ENCODE measurements around the gene STK40.

Gene STK40

DNA sequence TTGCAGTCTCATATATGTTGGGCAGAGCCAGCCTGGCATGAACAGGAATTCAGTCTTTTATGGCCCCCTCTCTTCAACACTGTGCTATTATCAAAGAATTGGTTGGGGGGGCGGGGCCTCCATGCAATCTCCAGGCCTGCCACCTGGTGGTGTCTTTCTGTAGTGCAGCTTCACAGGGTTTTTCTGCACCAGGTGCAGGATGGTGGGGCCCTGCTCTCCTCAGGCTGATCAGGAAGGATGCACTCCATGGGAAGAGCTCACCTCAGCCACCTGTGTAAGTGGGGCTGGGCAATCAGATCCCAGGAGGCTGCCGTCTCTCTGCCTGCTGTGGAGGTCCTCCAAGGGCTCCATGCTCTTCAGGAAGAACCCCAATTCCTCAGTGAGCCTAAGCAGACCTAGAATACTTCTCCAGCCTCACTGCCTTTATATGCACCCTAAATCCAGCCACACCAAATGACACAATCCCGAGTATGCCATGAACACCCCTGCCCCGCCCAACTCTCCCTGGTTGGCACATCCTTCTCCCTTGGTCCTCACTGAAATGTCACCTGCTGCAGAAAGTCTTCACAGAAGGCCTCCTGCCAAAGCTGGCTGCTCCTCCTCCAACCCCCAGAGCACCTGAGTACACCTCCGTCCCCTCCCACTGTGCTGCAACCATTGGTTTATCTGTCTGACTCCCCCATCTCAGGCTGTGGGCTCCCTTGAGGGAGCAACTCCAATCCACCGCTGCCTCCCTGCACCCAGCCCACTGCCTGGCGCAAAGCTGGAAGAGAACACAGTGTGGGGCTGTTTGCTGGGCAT, 16.5 kb downstream of the STK40 start:
- peak; percentile 63 to 69 (median 67) for DNase-seq (ENCODE audit: low read depth in 3 of 3)

DNA sequence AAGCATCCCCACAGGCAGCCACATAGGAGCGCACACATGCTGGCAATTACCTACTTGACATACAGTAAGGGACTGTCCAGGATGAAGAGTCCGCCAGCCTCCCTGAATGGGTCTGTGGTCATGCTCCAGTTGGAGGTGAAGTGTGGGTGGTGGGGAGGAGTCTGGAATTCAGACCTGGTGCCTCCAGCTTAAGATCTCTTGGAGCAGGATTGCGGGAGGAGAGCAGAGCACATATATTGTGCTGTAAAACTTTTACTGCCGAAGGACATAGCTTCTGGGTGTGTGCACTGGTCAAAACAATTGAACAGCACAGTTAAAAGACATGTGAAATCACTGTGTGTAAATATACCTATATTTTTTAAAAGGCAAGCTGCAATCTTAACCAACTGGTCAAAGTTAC, 17.9 kb downstream of the STK40 start:
- DNase-seq (ENCODE audit: low read depth in 3 of 3): no peak

DNA sequence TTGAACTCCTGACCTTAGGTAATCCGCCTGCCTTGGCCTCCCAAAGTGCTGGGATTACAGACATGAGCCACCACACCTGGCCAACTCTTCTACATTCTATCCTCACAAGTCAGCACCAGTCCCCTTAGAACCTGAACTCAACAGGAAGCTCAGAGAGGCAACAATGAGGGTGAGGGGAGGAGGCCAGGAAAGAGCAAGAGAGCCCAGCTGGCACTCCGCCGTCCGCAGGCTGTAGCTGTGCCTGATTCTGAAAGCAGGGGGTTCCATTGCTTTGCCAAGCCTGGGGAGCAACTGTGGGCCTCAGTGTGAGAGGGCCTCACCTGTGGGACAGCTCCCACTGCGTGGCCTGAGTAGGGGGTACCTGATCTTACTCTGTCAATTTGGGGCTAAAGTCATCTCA, 18.7 kb downstream of the STK40 start:
- DNase-seq (ENCODE audit: low read depth in 3 of 3): no peak

DNA sequence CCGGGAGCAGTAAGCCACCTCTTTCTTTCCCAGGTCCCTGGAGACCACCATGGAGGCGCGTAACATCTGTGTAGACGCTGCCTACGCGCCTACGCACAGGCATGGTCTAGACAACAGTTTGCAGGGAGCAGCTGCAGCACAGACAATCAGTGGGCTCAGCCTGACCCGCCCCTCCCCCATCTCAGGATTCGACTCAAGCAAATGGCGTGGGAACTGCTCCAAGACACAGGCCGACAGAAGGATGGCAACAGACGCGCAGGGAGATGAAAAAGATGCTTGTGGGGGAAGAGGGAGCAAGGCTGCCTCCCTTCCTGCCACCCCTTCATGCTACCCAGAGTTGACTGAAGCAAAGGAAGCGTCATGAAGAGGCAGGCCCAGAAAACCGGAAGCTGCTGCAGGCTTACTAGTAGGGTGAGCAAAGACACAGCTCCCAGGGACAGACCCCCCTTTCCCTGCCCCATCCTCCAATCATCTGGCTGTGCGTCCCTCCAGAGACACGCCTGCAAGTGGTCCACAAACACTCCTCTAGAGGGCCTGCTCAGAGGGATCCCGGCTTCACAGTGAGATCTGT, 19.5 kb downstream of the STK40 start:
- peak in 2 of 3 experiments; percentile 17 to 19 for DNase-seq (ENCODE audit: low read depth in 3 of 3)

DNA sequence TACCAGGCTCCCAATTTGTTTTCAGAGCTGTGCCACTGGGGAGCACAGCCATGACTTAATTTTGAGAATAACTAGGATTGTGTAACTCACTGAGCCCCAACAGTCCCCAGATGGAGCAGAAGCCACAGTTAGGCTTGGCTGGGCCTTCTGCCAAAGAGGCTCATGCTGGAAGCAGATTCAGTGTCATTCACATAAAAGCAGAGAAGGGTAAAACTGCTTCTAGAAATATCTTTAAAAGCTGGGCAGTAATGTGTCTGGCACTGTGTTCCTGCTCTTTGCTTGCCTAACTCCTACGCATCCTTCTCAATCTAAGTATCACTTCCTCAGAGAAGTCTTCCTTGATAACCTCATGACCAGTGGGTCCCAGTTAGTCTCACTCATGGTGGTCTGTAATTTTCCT, 20.3 kb downstream of the STK40 start:
- DNase-seq (ENCODE audit: low read depth in 3 of 3): no peak

DNA sequence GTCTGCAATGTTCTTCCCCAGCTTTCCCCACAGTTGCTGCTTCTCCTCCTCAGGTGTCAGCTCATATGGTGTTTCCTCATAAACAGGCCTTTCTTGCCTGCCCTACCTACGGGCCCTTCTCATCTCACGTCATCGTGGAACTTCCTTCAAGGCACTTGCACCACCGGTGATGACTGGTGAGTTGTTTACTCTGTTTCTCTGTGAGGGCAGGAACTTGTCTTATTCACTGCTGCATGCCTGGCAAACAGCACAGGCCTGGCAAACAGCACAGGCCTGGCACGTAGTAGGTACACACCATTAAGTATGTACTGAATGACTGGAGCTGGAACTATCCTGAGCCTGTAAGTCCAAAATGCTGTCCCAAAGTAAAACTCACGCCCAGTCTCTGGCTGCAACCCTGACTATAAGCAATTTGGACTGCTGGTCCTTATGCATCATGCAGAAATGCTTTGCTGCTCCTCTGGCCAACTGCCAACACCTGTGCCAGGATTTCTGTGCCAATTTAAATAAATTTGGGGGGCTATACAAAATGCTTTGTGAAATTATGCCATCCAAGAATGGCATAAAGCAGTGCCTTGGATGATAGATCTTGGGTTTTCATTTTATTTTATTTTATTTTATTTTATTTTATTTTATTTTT, 25.7 kb downstream of the STK40 start:
- no peak for DNase-seq (ENCODE audit: low read depth in 3 of 3)

DNA sequence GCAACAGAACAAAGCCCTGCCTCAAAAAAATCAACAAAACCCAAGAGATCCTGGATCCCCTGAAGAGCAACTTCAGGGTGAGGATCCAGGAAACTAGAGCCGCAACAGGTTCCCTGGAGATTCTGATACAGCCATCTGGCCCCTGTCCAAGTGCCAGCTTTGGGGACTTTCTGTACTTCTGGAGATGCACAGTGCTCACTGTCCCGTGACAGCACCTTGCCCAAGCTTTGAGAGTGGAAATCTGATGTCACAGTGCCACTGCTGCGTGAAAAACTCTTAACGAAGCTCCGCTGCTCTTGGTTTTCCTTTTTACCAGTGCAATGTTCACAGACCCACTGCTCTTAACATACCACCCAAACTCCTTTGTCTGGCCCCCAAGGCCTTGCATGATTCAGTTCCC, 26.3 kb downstream of the STK40 start:
- DNase-seq (ENCODE audit: low read depth in 3 of 3): no peak

DNA sequence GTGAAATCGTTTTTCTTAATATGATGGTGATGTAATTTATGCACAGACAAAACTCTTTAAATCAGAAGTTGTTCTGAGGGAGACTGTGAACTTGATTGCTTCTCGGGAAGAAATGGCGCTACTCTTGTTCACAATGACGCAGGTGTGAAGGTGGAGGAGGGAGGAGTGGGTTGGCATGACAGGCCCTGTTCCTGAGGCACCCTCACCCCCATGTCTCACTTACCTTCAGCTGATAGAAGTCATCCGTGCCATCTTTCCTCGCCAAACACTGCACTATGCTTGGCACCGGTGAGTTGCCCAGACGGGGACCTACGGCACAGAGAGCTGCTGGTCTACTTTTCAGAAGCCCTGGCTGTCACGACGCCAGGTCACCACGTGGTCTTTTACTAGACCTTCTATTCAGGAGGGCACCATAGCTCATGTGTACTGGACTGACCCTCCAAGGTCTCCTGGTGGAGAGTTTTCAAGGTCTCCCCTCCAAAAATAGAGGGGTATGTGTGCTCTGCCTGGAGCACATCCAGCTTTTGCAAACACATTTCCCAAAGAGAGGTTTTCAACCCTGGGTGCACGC, 27.1 kb downstream of the STK40 start:
- DNase-seq (ENCODE audit: low read depth in 3 of 3): no peak

DNA sequence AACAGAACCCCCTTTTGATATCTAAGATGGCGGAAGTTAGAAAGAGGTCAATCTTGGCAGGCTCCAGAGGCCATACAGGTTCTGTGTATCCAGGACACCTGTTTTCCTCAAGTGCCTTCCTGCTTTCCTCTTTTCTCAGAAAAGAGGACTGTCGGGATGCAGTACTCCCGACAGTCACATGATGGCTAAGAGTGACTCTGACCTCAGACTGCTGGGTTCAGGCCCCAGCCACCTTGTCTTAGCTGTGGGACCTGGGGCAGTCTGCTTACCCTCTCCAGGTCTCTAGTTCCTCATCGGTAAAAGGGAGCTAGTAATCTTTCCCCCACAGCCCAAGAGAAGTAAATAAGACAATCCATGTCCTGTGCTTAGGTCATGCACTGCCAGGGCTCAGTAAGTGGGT, 29.9 kb downstream of the STK40 start:
- no peak for DNase-seq (ENCODE audit: low read depth in 3 of 3)

DNA sequence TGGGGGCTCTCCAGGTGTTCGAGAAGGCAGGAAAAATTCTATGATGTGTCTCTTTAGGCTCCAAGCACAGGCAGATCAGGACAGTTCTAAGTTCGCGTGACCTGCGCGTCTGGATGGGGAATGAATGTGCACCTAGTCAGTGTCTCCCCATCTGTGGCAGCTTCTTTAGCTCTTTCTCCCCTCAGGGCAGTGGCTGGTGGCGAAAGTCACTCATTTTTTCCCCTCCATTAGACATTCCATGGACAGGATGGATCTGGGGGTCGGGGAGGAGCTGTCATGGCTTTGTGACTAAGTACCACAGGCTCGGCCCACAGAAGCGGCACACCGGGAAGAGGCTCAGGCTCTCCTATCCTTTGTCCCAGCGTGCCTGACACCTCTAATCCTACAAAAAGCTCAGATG, 31.2 kb downstream of the STK40 start:
- DNase-seq (ENCODE audit: low read depth in 3 of 3): no peak

DNA sequence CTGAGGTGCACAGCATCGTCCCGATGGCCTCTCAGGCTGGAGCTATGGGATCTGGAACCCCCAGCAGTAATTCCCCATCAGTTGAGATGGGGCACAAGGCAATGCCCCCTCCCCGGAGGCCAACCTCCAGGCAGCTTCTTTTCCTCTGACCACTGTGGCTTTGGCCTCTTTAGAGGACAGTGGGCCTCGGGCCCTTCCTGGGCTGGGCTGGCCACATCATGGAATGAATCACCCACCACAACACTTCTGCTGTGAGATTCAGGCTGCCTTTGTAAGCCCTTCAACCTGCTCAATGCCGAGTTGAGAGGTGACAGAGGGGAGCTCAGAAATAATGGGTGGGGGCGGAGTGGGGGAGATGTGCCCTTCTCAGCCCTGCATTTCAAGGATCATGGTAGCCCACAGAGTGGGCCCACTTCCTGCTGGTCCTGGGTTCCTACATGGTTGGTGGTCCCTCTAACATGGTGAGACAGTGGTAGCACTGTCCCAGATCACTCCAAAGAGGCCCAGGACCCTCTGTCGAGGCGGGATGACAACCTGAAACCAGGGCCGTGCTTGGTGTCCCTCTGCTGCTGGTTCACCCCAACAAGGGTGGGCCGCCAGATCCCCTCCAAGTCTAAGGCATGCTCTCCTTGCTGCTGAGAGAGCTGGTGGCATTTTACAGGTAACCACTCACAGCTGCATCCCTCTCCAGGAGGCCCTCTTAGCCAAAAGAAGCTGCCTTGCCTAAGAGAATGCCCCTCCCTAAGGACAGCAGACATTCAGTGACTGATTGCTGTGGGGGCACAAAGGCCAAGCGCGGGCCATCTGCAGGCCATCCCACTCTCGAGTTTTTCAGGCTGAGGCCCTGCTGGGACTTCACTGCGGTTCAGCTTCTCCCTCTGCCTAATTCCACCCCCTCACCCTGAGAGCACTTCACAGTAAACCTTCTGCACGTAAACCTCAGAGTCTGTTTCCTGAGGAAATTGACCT, 32.5 kb downstream of the STK40 start:
- DNase-seq (ENCODE audit: low read depth in 3 of 3): no peak

DNA sequence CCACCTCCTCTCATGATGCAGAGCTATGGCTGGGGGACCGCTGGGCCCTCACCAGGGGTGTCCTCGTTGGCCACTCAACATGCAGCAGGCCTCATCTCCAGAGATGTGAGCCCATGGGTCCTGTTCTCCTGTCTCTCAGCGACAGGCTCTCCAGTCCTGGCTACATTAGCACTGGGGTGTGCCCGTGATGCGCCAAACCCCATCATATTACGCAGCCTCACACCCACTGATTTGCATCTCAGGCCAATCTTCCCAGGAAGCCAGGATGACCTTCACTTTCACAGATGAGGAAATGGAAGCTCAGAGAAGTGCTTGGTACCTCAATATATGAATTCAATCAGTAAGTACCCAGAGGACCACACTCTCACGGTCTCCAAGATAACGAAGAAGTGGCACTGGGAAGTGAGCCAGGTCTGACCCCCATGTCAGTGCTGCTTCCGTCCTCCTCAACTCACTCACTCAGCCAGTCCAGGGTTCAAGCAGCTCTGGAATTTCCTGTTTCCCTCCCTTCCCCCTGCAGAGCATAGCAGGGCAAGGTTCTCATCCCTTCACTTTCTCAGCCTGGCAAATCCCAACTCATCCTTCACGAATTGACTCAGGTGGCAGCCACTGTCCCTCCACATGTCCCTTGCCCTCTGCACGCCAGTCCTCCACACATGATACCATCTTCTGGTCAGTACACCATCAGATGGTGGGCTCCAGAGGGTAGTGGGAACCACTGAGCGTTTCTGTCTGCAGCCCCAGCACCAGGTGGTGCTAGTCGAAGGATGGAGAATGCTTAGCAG, 33.4 kb downstream of the STK40 start:
- DNase-seq (ENCODE audit: low read depth in 3 of 3): no peak

DNA sequence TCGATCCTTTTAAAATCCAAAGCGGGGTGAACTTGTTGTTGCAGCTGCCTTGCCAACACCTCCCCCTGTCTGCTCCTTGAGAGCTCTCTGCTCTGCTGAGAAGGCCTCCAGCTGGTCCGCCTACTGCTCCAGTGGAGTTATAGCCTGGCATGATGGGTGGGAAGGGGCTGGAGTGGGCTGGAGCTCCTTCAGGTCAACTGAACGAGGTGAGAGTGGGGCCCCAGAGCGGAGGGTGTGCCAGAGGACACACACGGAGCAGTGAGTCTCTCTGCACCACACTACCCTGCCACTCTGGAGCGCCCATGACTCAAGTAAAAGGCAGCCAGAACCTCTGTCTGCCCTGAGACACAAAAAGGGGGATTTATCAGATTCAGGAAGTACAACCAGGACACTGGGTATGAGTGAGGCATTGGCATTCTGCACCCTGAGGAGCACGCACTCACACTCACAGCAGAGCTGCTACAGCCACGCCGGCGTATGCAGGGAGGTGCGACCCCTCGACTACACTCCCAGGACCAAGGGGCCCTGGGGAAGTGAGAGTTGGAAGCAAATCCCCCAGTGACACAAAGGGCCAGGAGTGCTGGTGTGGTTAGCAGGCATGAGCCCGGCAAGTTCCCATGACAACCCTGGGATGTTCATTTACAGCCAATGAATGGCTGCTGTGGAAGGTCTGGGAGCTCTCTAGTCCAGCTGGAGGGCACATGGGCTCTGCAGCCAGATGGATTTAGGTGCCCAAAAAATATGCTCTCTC, 34.3 kb downstream of the STK40 start:
- DNase-seq (ENCODE audit: low read depth in 3 of 3): no peak

DNA sequence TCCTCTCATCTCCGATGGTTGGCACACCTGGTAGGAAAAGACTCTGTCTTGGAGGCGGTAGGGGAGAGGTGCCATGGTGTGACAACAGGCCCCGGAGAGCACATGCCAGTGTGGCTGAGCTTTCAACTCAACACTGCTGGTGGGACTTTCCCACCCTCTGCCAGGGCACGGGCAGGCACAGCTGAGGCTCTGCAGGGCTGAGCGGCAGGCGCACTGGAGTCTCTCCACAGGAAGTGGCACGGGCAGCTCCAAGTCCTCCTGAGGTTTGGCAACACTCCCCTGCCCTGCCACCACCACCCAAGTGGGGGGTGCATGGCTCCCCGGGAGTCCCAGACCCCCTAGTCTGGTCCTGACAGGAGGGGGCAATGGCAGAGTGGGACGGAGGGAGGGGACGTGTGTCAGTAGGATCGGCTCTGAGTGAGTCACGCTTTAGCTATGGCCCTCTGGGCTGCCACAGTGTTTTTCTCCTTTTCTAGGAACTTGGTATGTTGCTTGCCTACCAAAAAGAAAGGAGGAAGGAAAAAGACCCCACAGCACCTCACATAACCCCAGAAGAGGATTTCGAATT, 35.0 kb downstream of the STK40 start:
- DNase-seq (ENCODE audit: low read depth in 3 of 3): peak; percentile 23 to 44 (median 42)

DNA sequence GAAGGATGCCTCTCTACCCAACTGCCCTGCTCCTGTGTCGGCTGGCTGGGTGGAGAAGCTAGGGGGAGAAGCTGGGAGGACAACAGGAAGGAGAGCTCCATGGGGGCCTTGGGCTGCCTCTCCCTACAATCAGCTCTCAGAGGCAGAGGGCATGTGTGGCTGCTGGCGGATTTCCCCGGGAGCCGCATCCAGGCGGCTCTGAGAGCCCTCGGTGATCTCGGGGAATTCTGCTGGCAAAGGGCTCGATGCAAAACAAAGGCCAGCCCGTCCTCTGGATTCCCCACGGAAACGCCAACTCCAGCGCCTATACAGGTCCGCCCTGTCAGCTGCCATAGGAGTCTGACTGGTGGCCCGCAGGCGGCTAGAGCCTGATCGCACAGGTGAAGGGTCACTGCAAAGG, 35.9 kb downstream of the STK40 start:
- DNase-seq (ENCODE audit: low read depth in 3 of 3): no peak

DNA sequence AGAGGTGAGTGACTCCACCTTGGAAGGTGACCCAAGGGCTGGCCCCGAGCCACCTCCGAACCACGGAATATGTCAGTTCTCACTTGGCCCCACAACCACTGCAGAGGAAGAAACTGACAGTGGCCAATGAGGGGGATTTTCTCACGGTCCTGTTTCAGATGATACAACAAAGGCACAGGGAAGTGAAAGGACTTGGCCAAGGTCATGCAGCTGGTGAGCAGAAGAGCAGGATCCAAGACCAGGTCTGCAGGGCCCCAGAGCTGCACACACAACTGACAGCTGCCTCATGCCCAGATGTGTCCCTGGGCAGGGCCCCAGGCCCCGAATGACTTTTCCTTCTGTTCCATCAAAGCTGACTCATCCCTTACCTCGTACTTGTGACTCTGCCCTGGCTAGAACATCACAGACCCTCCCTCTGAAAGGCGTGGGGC, 36.5 kb downstream of the STK40 start:
- DNase-seq (ENCODE audit: low read depth in 3 of 3): no peak

DNA sequence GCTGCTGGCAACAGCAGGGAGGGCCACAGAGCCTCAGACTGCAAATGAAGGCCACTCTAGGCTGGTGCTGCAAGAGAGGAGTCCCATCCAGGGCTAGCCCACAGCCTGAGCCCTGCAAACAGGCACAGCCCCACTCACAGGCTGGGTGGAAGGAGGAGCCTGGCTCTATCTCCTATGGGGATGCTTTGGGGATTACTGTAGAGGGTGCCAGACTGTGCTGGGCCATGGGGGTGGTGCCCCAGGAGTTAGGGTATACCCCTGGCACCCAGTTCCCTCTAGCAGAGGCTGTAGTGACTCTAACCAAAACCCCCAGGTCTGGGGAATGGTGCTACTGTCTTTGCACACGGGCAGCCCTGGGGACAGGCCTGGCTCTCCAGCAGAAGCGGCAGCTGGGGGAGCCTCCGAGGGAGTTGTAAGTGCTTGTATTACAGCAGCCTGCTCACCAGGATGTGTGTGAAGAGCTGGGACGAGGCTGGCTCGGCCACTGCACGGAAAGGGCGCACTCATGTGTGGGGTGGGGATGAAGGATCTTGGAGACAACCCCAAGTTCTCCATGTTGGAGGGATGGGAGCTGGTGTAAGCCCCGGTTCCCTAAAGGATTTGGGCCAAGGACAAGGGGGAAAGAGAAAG, 38.9 kb downstream of the STK40 start:
- no peak for DNase-seq (ENCODE audit: low read depth in 3 of 3)

DNA sequence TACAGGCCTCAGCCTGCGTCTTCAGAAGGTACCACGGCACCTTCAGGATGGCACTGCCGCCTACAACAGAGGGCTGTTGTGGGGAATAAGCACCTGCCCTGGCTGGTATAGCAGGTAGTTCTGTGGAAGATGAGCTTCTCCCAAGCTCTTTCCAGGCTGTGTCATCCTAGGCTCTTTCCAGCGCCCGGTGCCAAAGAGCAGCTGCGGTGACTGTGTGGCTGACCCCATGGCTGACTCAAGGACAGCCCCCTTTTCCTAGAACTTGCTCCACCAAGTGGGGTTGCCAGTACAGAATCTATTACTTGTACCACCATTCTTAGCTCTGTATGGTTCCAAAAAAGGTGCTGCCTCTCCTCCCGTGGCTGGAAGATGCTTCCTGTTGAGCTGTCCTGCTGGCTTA, 40.4 kb downstream of the STK40 start:
- no peak for DNase-seq (ENCODE audit: low read depth in 3 of 3)

DNA sequence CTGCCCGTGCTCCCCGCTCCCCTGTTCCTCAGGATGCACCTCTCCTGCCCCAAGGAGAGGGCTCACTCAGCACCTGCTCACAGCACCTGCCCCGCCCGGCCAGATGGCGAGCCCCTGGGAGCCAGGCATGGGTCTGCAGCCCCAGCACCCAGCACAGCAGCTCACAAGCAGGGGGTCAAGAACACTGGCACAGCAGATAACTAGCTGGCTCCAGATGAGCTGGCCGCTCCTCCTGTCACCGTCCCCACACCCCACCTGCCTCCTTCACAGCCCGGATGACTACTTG, 41.4 kb downstream of the STK40 start:
- DNase-seq (ENCODE audit: low read depth in 3 of 3): no peak

Measured in stimulated activated CD4-positive, alpha-beta T cell treated with anti-CD3 and anti-CD28 coated beads, TNF-alpha, amount 100 ng/mL, for 4 hours (primary cell).